Fibroblast of lung (primary cell): ENCODE data around the gene PIGK. TPM values are rescaled to one million over a fixed set of nuclear protein-coding genes. Genes with fewer than 3 reads are reported as not detected.

ENCODE experiments used
- DNase-seq, 2 donors: peaks; one replicate each; pipeline versions ENCODE4 v3.0.0 to v3.0.0-alpha.2; 2010; ENCODE audit warnings: low read depth in 2 of 2
- H2AFZ ChIP-seq: 2 replicates; pipeline ENCODE4 v1.5.1; 2012; ENCODE audit warnings: low read length, control low read depth, inconsistent platforms
- H3K27ac ChIP-seq: 2 replicates; pipeline ENCODE4 v1.5.1; 2011; ENCODE audit warnings: low read length, control low read depth; ENCODE audit not compliant: insufficient read depth
- H3K27me3 ChIP-seq: 2 replicates; pipeline ENCODE4 v1.5.1; 2011; ENCODE audit warnings: mild to moderate bottlenecking, low read length; ENCODE audit not compliant: control insufficient read depth, insufficient read depth
- H3K36me3 ChIP-seq: 2 replicates; pipeline ENCODE4 v1.5.1; 2011; ENCODE audit warnings: low read length; ENCODE audit not compliant: control insufficient read depth, insufficient read depth
- H3K4me1 ChIP-seq: 2 replicates; pipeline ENCODE4 v1.5.1; 2011; ENCODE audit warnings: low read length; ENCODE audit not compliant: control insufficient read depth, insufficient read depth; ENCODE audit errors: extremely low read depth
- H3K4me2 ChIP-seq: 2 replicates; pipeline ENCODE4 v1.5.1; 2011; ENCODE audit warnings: low read length, control low read depth; ENCODE audit not compliant: insufficient read depth; ENCODE audit errors: extremely low read depth
- H3K4me3 ChIP-seq, 4 experiments: fragments of 200-600 bp in 1 of 4; sonication (generic) in 1 of 4; replicated peaks in 1 of 4; 2 replicates each; pipeline ENCODE4 v1.5.1; 2011 to 2016; ENCODE audit warnings: low read length in 4 of 4, low read depth in 3 of 4, mild to moderate bottlenecking in 3 of 4, control low read depth in 2 of 4, inconsistent platforms in 1 of 4, mixed read lengths in 1 of 4; ENCODE audit not compliant: insufficient read depth in 1 of 4; ENCODE audit errors: control extremely low read depth in 1 of 4
- H3K79me2 ChIP-seq: 2 replicates; pipeline ENCODE4 v1.5.1; 2012; ENCODE audit warnings: mild to moderate bottlenecking, low read length, inconsistent platforms; ENCODE audit not compliant: control insufficient read depth, insufficient read depth
- H3K9ac ChIP-seq: 2 replicates; pipeline ENCODE4 v1.5.1; 2011; ENCODE audit warnings: mild to moderate bottlenecking, low read length, control low read depth; ENCODE audit not compliant: insufficient read depth
- H3K9me3 ChIP-seq: 2 replicates; pipeline ENCODE4 v1.5.1; 2012; ENCODE audit warnings: low read depth, low read length; ENCODE audit not compliant: control insufficient read depth, insufficient read depth
- H4K20me1 ChIP-seq: 2 replicates; pipeline ENCODE4 v1.5.1; 2011; ENCODE audit warnings: low read length; ENCODE audit not compliant: control insufficient read depth, insufficient read depth; ENCODE audit errors: extremely low read depth
- CTCF ChIP-seq, 2 donors: IDR thresholded peaks in 1 of 2; conservative IDR thresholded peaks in 1 of 2; 1 replicate in 1 of 2; 2 replicates in 1 of 2; pipeline ENCODE4 v1.5.1; 2011 to 2012; ENCODE audit warnings: low read length in 2 of 2, control low read depth in 1 of 2, inconsistent platforms in 1 of 2, low read depth in 1 of 2, mild to moderate bottlenecking in 1 of 2
- EZH2 ChIP-seq: IDR thresholded peaks from 2 replicates; pipeline ENCODE4 v1.5.1; 2012; ENCODE audit warnings: low read length, control low read depth, mild to moderate bottlenecking; ENCODE audit errors: missing control alignments
- polyA plus RNA-seq, 2 donors: library from polyadenylated mRNA; depleted of rRNA in 1 of 2; stranded (reverse) in 1 of 2; unstranded in 1 of 2; fragments of >200 nt; gene quantifications; 2 replicates each; pipeline ENCODE4 v1.2.1, GENCODE V29; 2011 to 2012; ENCODE audit warnings: missing spikeins in 1 of 2
- total RNA-seq: library from RNA; depleted of rRNA; stranded (reverse); fragments of >200 nt; gene quantifications from 2 replicates; pipeline ENCODE4 v1.2.1, GENCODE V29; 2014

PIGK gene
- total and polyA plus RNA-seq, 2 donors (not counting 1 experiment from before 2014, with no cell fraction given), result 55.7 to 58.7 TPM

DNA sequence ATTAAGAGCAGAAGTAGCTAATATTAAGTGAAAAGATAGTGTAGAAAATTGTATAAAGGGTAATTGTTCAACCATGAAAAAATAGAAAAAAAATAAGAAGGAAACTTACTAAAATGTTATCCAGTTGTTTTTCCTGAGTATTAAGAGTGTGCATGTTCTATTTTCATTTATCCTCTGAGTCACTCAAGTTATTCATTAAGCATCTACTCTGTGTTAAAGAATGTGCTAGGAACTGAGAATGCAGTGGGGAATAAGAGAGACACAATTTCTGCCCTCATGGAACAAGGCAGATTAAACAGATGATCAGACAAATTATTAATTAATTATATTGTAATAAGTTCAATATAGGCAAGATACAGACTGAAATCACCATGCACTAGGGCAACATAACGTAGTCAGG, 10.8 kb upstream of the PIGK start:
- no peaks in the 10 kb centered on the region for H4K20me1 ChIP-seq
- no peaks in the 10 kb centered on the region for H3K79me2 ChIP-seq
- DNase-seq, result no peak
- H3K9me3 ChIP-seq, result no peaks in the 10 kb centered on the region
- H3K36me3 ChIP-seq, result no peaks in the 10 kb centered on the region
- no peak overlapping the region for H3K27ac ChIP-seq
- H3K4me1 ChIP-seq, result no peaks in the 10 kb centered on the region
- H3K4me2 ChIP-seq, result no peak overlapping the region
- H3K27me3 ChIP-seq, result no peaks in the 10 kb centered on the region
- TF ChIP-seq EZH2 (no peak), CTCF (conservative IDR thresholded peaks at IDR 0.05 in 1 of 2, IDR thresholded peaks at IDR 0.05 in 1 of 2; ENCODE audit: low read depth in 1 of 2, low read length in 2 of 2) (no peak)
- no peak overlapping the region for H3K4me3 ChIP-seq
- no peak overlapping the region for H3K9ac ChIP-seq
- H2AFZ ChIP-seq, result no peak overlapping the region

DNA sequence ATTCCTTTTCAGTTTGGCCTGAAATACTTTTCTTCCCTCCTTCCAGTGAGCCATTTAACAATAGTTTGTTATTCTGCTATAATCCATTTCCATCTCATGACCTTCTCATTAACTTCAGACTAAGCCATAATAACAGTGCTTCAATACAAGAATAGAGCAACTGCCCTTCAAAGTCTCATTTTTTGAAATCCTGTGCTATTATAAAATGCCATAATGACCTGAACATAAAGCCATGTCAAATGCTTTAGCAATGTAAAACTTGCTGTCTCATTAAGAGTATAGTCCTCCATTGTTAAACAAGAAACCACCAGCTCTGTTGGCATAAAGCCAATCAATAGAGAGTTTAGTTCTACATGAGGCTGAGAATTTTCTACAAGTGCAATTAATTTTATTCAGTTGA, 9.6 kb upstream of the PIGK start:
- TF ChIP-seq EZH2, result no peak
- no peak for TF ChIP-seq CTCF (conservative IDR thresholded peaks at IDR 0.05 in 1 of 2, IDR thresholded peaks at IDR 0.05 in 1 of 2; ENCODE audit: low read depth in 1 of 2, low read length in 2 of 2)
- H2AFZ ChIP-seq, result no peak overlapping the region
- no peak overlapping the region for H3K27ac ChIP-seq
- H3K4me2 ChIP-seq, result no peak overlapping the region
- H4K20me1 ChIP-seq, result no peaks in the 10 kb centered on the region
- H3K9ac ChIP-seq, result no peak overlapping the region
- H3K4me1 ChIP-seq, result no peaks in the 10 kb centered on the region
- no peaks in the 10 kb centered on the region for H3K27me3 ChIP-seq
- H3K9me3 ChIP-seq, result no peaks in the 10 kb centered on the region
- no peaks in the 10 kb centered on the region for H3K79me2 ChIP-seq
- no peak for DNase-seq
- no peak overlapping the region for H3K4me3 ChIP-seq
- peaks cover 2% of the 10 kb centered on the region for H3K36me3 ChIP-seq

DNA sequence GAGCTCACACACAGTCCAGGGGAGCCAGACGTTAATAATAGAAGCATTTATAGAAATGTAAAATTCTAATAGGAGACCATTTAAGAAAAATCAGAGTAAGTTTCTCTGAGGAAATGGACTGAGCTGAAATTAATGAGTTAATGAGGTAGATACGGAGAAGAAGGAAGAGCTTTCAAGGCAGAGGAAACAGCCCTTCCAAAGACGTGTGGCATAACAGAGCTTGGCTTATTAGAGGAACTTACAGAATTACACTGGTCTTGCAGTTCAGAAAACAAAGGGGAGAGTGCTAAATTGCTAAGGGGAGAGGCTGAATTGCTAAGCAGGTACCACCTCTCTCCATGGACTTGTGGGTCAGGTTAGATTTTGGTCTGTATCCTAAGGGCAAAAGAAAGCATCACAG, 8.2 kb upstream of the PIGK start:
- TF ChIP-seq CTCF (conservative IDR thresholded peaks at IDR 0.05 in 1 of 2, IDR thresholded peaks at IDR 0.05 in 1 of 2; ENCODE audit: low read depth in 1 of 2, low read length in 2 of 2) (no peak), EZH2 (no peak)
- Histone ChIP-seq H3K4me3 (no peak overlapping the region), H3K27ac (no peak overlapping the region), H4K20me1 (no peaks in the 10 kb centered on the region), H3K4me1 (no peaks in the 10 kb centered on the region), H2AFZ (no peak overlapping the region), H3K36me3 (peaks cover 2% of the 10 kb centered on the region), H3K9me3 (no peaks in the 10 kb centered on the region), H3K79me2 (no peaks in the 10 kb centered on the region), H3K27me3 (no peaks in the 10 kb centered on the region), H3K9ac (no peak overlapping the region), H3K4me2 (no peak overlapping the region)
- DNase-seq, result no peak
